Measurements from ENCODE around the gene LCE3A. TPM values are rescaled to one million over a fixed set of nuclear protein-coding genes. Genes with fewer than 3 reads are reported as not detected.

The LCE3A gene
- total RNA-seq, 1 experiment from 2014 or later: not detected

- ChIA-PET CTCF (no interaction called here), POLR2A (no interaction called here)
- no peak for ATAC-seq
Observed at GRCh38 chr1:152621993-152622392, 910 bp downstream of the LCE3A start.

More at GRCh38 chr1:152621993-152622392, 910 bp downstream of the LCE3A start:
- DNase-seq (ENCODE audit: low read depth, low spot score): no peak
- Histone ChIP-seq H3K27ac (ENCODE audit: low read depth, low read length) (no peak overlapping the region), H3K4me1 (ENCODE audit: control insufficient read depth in 1 of 2, insufficient read depth in 2 of 2, low read length in 2 of 2) (no peaks in the 10 kb centered on the region), H3K79me2 (ENCODE audit: insufficient read depth, low read length) (no peaks in the 10 kb centered on the region), H3K4me2 (ENCODE audit: low read length) (no peak overlapping the region), H4K20me1 (ENCODE audit: insufficient read depth) (no peaks in the 10 kb centered on the region), H3K27me3 (ENCODE audit: insufficient read depth, low read length) (peaks cover 8% of the 10 kb centered on the region; the same call in 1 of the 2 replicates), H3K9me2 (ENCODE audit: insufficient read depth) (no peaks in the 10 kb centered on the region), H3K36me3 (ENCODE audit: control insufficient read depth in 1 of 2, insufficient read depth in 2 of 2, low read length in 2 of 2) (no peaks in the 10 kb centered on the region), H3K9ac (ENCODE audit: low read length) (no peak overlapping the region), H3K4me3 (replicated peaks in 1 of 2; ENCODE audit: low read depth in 1 of 2, low read length in 2 of 2) (no peak overlapping the region), H3K9me3 (ENCODE audit: control insufficient read depth in 1 of 2, insufficient read depth in 1 of 2, low read depth in 1 of 2, low read length in 2 of 2) (peaks cover 8 to 9% of the 10 kb centered on the region in 2 experiments; a peak in 2 of 4 replicates), H2AFZ (ENCODE audit: low read depth, low read length, poor library complexity, severe bottlenecking) (no peak overlapping the region)
- TF ChIP-seq POLR2A (IDR thresholded peaks at IDR 0.05; ENCODE audit: borderline replicate concordance, extremely low read depth, insufficient read depth, insufficient read length) (no peak), ZFX (IDR thresholded peaks at IDR 0.05) (no peak), TCF7L2 (IDR thresholded peaks at IDR 0.05; ENCODE audit: borderline replicate concordance, extremely low read depth, insufficient read depth, insufficient read length) (no peak), ZBTB33 (IDR thresholded peaks at IDR 0.05; ENCODE audit: extremely low read depth, insufficient replicate concordance, low read length) (no peak), ELF1 (IDR thresholded peaks at IDR 0.05; ENCODE audit: borderline replicate concordance, low read depth) (no peak), SP1 (IDR thresholded peaks at IDR 0.05; ENCODE audit: low read depth) (no peak)
- TF ChIP-seq, protein P1, sequence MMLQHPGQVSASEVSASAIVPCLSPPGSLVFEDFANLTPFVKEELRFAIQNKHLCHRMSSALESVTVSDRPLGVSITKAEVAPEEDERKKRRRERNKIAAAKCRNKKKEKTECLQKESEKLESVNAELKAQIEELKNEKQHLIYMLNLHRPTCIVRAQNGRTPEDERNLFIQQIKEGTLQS (IDR thresholded peaks at IDR 0.05): no peak
- TF ChIP-seq, protein P2, sequence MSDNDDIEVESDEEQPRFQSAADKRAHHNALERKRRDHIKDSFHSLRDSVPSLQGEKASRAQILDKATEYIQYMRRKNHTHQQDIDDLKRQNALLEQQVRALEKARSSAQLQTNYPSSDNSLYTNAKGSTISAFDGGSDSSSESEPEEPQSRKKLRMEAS (IDR thresholded peaks at IDR 0.05): no peak
- no TSS peak for BruUV-seq (replicated peaks)
- intact Hi-C loops (cut with micrococcal nuclease): loop anchor here (10.0 kb wide), 1 partner anchor 137 kb away; no protein-coding TSS in a partner anchor
- RAD21 ChIA-PET (ENCODE audit: low non-redundant PET in 1 of 2, low total read pairs in 2 of 2, uncharacterized antibody in 2 of 2, unreplicated experiment in 2 of 2): no interaction called here

All from HCT116 (cell line).